ENCODE data around the gene DMD. TPM values are rescaled to one million over a fixed set of nuclear protein-coding genes. Genes with fewer than 3 reads are reported as not detected.

Gene DMD
- total RNA-seq, 3 donors from 2014 or later (not counting 1 experiment from before 2014, with no cell fraction given) = not detected

DNA sequence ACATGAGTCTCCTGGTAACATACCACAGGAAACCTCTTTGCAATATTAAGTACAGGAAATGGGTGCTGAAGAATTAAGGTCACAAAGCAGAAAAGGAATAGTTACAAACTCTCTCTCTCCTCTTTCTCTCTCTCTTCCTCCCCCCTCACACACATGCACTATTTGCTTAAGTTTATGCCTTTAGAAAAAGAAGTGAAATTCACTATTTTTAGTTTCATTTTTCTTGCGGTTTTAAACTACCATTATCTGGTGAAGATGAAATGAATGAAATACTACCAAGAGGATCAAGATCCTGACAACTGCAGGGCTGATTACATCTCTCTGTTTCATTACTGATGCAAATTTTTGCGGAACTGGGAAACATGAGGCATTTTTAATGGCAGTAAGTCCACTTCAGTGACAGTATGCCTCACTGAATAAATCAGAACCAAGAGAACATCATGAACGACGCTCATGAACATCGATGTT is 2075.2 kb downstream of the DMD start:
- TF ChIP-seq, protein P1, sequence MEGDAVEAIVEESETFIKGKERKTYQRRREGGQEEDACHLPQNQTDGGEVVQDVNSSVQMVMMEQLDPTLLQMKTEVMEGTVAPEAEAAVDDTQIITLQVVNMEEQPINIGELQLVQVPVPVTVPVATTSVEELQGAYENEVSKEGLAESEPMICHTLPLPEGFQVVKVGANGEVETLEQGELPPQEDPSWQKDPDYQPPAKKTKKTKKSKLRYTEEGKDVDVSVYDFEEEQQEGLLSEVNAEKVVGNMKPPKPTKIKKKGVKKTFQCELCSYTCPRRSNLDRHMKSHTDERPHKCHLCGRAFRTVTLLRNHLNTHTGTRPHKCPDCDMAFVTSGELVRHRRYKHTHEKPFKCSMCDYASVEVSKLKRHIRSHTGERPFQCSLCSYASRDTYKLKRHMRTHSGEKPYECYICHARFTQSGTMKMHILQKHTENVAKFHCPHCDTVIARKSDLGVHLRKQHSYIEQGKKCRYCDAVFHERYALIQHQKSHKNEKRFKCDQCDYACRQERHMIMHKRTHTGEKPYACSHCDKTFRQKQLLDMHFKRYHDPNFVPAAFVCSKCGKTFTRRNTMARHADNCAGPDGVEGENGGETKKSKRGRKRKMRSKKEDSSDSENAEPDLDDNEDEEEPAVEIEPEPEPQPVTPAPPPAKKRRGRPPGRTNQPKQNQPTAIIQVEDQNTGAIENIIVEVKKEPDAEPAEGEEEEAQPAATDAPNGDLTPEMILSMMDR (IDR thresholded peaks at IDR 0.05) = no peak
- Mint-ChIP-seq H3K4me1 (no peaks in the 10 kb centered on the region), H3K36me3 (no peaks in the 10 kb centered on the region), H3K27me3 (ENCODE audit: low read depth in 2 of 2) (peaks cover 0 to 2% of the 10 kb centered on the region in 2 donors), H3K27ac (no peak overlapping the region), H3K9me3 (peaks cover 0 to 2% of the 10 kb centered on the region in 2 donors), H3K4me3 (no peak overlapping the region)
- H3K4me1 ChIP-seq (ENCODE audit: control insufficient read depth, insufficient read depth, low read length) = no peaks in the 10 kb centered on the region
- peaks cover 4% of the 10 kb centered on the region for H3K9me3 ChIP-seq (ENCODE audit: control insufficient read depth, insufficient read depth, low read length)
- DNase-seq (no peak), ATAC-seq (no peak)
- 20% methylated on average over 1 of the region's 5 CpGs for WGBS (ENCODE audit: insufficient coverage)
- no peaks in the 10 kb centered on the region for H3K36me3 ChIP-seq (ENCODE audit: control insufficient read depth, insufficient read depth, low read length)
- intact Hi-C loops (cut with micrococcal nuclease) = no loop called here
- no peaks in the 10 kb centered on the region for H3K27me3 ChIP-seq (ENCODE audit: control insufficient read depth, insufficient read depth, low read length)
- H3K27ac ChIP-seq (ENCODE audit: low read length) = no peak overlapping the region
- H3K4me3 ChIP-seq (ENCODE audit: low read length) = no peak overlapping the region

GRCh38 chrX:31132821-31133241 is 2078.5 kb downstream of the DMD start:
- ATAC-seq = no peak
- TF ChIP-seq, protein P1 (IDR thresholded peaks at IDR 0.05) = no peak
- H3K36me3 ChIP-seq (ENCODE audit: control insufficient read depth, insufficient read depth, low read length) = no peaks in the 10 kb centered on the region
- Mint-ChIP-seq H3K9me3 (no peaks in the 10 kb centered on the region), H3K27ac (no peak overlapping the region), H3K27me3 (ENCODE audit: low read depth in 2 of 2) (no peaks in the 10 kb centered on the region), H3K4me3 (no peak overlapping the region), H3K36me3 (no peaks in the 10 kb centered on the region), H3K4me1 (no peaks in the 10 kb centered on the region)
- H3K4me1 ChIP-seq (ENCODE audit: control insufficient read depth, insufficient read depth, low read length) = no peaks in the 10 kb centered on the region
- intact Hi-C loops (cut with micrococcal nuclease) = no loop called here
- no peak for DNase-seq
- H3K9me3 ChIP-seq (ENCODE audit: control insufficient read depth, insufficient read depth, low read length) = peaks cover under 1% of the 10 kb centered on the region
- H3K4me3 ChIP-seq (ENCODE audit: low read length) = no peak overlapping the region
- H3K27ac ChIP-seq (ENCODE audit: low read length) = no peak overlapping the region
- 54% methylated on average over 4 of the region's 7 CpGs for WGBS (ENCODE audit: insufficient coverage)
- no peaks in the 10 kb centered on the region for H3K27me3 ChIP-seq (ENCODE audit: control insufficient read depth, insufficient read depth, low read length)

DNA sequence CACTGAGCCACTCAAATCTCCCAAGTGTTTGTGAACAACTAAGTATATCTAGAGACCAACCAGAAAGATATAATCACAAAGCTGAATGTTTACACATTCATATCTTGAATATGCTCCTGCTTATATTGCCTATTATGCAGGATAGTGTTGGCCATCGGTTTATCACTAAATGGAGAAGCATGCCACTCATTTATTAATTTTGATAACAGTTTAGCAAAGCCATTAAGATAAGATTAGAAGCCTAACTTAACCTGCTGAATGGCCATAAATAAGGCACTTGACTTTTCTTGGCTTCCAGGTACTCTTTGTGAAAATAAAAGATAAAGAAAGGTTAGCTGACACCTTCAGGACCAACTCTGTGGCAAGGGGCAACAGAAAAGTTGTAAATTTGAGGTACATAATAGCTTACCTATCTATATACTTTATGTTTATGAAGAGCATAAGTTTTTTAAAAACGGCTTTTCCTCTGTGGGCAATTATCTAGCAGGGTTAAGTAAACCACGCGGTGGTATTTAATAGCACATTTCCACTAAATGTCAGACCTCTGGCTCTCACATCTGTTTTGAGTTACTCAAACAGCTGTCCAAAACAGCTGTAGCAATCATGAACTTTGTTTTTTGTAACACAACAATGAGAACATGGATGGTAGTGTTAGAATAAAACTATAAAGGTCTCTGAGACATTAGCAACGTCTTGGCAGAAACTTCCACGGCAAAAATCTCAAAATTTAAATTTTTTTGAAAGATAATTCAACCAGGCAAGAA is 2080.7 kb downstream of the DMD start:
- H3K27ac ChIP-seq (ENCODE audit: low read length) = no peak overlapping the region
- no peak for ATAC-seq

More for the DNA sequence above, 2080.7 kb downstream of the DMD start:
- WGBS (ENCODE audit: insufficient coverage) = 43% methylated on average over 2 of the region's 6 CpGs
- Histone ChIP-seq H3K36me3 (ENCODE audit: control insufficient read depth, insufficient read depth, low read length) (no peaks in the 10 kb centered on the region), H3K4me1 (ENCODE audit: control insufficient read depth, insufficient read depth, low read length) (no peaks in the 10 kb centered on the region), H3K27me3 (ENCODE audit: control insufficient read depth, insufficient read depth, low read length) (no peaks in the 10 kb centered on the region), H3K4me3 (ENCODE audit: low read length) (no peak overlapping the region), H3K9me3 (ENCODE audit: control insufficient read depth, insufficient read depth, low read length) (no peaks in the 10 kb centered on the region)
- peaks cover 0 to 2% of the 10 kb centered on the region in 2 donors for H3K9me3 Mint-ChIP-seq
- no peaks in the 10 kb centered on the region for H3K4me1 Mint-ChIP-seq
- H3K27ac Mint-ChIP-seq = no peak overlapping the region
- intact Hi-C loops (cut with micrococcal nuclease) = no loop called here
- DNase-seq = no peak
- no peaks in the 10 kb centered on the region for H3K27me3 Mint-ChIP-seq (ENCODE audit: low read depth in 2 of 2)
- TF ChIP-seq, protein P1 (IDR thresholded peaks at IDR 0.05) = no peak
- H3K36me3 Mint-ChIP-seq = no peaks in the 10 kb centered on the region
- no peak overlapping the region for H3K4me3 Mint-ChIP-seq

Measured in natural killer cell (primary cell).